Nephron progenitor cell (in vitro differentiated cells): Measurements from ENCODE around the gene NPM1.
A peak's percentile ranks its signal among the peaks of the same experiment; 100 is the strongest.
"Not testable (repeated sequence)": the region's sequence is repeated elsewhere in the genome, so short reads cannot be mapped to it uniquely, and the experiment has no call there.

Experiments
- DNase-seq: peaks from one replicate; pipeline ENCODE4 v3.0.0; 2021
- H3K27ac Mint-ChIP-seq: 2 replicates; pipeline ENCODE4 v1.8.0; 2021; ENCODE audit warnings: mild to moderate bottlenecking, moderate library complexity, mixed read lengths
- H3K27me3 Mint-ChIP-seq: 2 replicates; pipeline ENCODE4 v1.8.0; 2021; ENCODE audit warnings: mild to moderate bottlenecking, low read depth, mixed read lengths; ENCODE audit not compliant: poor library complexity
- H3K36me3 Mint-ChIP-seq: 2 replicates; pipeline ENCODE4 v1.8.0; 2021; ENCODE audit warnings: low read depth, mixed read lengths
- H3K4me1 Mint-ChIP-seq: 2 replicates; pipeline ENCODE4 v1.8.0; 2021; ENCODE audit warnings: mixed read lengths
- H3K4me3 Mint-ChIP-seq: 2 replicates; pipeline ENCODE4 v1.8.0; 2021; ENCODE audit warnings: mild to moderate bottlenecking, moderate library complexity, mixed read lengths
- H3K9me3 Mint-ChIP-seq: 2 replicates; pipeline ENCODE4 v1.8.0; 2021; ENCODE audit warnings: mild to moderate bottlenecking, moderate library complexity, mixed read lengths
- TF ChIP-seq, protein P1 (sequence below): fragments of 200-600 bp; sonication (generic); IDR thresholded peaks from 2 replicates; pipeline ENCODE4 v1.5.0; 2021; ENCODE audit warnings: antibody characterized with exemption

Gene NPM1

DNA sequence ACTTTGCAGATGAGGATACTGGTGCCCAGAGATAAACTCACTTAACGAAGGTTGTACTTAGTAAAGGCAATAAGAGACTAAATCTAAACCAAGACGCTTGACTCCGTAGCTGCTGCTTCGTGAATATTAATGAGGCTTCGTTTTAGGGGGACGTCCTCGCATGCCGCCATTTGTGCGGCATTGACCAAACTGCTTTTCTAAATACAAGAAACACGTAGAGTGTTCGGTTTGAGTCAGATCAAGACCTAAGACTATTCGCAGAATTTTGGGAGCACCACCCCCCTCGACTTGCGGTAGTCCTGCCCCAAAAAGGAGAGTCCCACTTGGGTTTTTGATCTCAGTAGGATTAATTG, 1.1 kb downstream of the NPM1 start:
- Mint-ChIP-seq H3K36me3 (peaks cover 49% of the 10 kb centered on the region), H3K27me3 (peaks cover 9% of the 10 kb centered on the region), H3K4me3 (peak overlapping the region; percentile 98), H3K9me3 (no peaks in the 10 kb centered on the region), H3K27ac (peak overlapping the region; percentile 99), H3K4me1 (peaks cover 54% of the 10 kb centered on the region)
- TF ChIP-seq, protein P1, sequence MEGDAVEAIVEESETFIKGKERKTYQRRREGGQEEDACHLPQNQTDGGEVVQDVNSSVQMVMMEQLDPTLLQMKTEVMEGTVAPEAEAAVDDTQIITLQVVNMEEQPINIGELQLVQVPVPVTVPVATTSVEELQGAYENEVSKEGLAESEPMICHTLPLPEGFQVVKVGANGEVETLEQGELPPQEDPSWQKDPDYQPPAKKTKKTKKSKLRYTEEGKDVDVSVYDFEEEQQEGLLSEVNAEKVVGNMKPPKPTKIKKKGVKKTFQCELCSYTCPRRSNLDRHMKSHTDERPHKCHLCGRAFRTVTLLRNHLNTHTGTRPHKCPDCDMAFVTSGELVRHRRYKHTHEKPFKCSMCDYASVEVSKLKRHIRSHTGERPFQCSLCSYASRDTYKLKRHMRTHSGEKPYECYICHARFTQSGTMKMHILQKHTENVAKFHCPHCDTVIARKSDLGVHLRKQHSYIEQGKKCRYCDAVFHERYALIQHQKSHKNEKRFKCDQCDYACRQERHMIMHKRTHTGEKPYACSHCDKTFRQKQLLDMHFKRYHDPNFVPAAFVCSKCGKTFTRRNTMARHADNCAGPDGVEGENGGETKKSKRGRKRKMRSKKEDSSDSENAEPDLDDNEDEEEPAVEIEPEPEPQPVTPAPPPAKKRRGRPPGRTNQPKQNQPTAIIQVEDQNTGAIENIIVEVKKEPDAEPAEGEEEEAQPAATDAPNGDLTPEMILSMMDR: no peak
- DNase-seq: peak; percentile 6

DNA sequence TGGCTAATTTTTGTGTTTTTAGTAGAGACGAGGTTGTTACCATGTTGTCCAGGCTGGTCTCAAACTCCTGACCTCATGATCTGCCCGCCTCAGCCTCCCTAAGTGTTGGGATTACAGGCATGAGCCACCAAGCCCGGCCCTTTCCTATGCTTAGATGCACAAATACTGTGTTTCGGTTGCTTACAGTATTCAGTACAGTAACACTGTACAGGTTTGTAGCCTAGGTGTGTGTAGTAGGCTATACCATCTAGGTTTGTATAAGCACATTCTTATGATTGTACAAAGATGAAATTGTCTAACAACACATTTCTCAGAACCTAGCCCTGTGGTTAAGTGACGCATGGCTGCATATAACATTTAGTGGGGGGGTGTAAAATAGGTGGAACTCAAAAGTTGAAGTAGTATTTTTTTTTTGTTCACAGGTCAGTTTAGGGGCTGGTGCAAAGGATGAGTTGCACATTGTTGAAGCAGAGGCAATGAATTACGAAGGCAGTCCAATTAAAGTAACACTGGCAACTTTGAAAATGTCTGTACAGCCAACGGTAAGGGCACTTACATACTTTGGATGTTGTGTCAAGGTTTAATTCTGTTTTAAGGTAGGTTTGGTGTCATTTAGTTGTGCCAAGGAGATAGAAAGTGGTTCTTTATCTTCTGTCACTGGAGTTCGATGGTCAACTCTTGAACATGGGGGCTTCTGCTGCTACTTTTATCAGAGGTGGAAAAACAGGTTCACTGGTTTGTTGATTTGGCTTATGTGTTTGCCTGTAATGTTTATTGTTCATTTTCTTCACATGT, 3.4 kb downstream of the NPM1 start:
- Mint-ChIP-seq H3K27me3 (no peaks in the 10 kb centered on the region), H3K4me1 (peaks cover 54% of the 10 kb centered on the region), H3K36me3 (peaks cover 72% of the 10 kb centered on the region), H3K9me3 (no peaks in the 10 kb centered on the region), H3K27ac (peak overlapping the region; percentile 87), H3K4me3 (peak overlapping the region; percentile 98)
- TF ChIP-seq, protein P1: no peak
- DNase-seq: no peak

DNA sequence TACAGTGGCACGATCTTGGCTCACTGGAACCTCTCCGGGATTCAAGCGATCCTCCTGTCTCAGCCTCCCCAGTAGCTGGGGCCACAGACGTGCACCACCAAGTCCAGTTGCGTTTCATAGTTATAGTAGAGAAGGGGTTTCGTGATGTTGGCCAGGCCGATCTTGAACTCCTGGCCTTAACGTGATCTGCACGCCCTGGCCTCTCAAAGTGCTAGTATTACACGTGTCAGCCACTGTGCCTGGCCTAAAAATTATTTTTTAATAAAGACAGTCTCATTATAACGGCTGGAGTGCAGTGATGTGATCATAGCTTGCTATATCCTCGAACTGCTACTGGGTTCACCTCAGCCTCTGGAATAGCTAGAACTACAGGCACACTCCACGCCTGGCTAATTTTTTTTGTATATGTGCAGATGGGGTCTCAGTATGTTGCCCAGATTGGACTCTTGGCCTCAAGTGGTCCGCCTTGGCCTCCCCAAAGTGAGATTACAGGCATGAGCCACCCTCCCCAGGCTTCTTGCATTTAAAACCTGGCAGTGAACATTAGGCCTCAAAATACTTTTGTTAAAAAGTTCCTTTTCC, 4.4 kb downstream of the NPM1 start:
- DNase-seq: no peak
- peaks cover 82% of the 10 kb centered on the region for H3K36me3 Mint-ChIP-seq
- peak overlapping the region; percentile 30 for H3K27ac Mint-ChIP-seq
- H3K9me3 Mint-ChIP-seq: no peaks in the 10 kb centered on the region
- TF ChIP-seq, protein P1: no peak
- no peaks in the 10 kb centered on the region for H3K27me3 Mint-ChIP-seq
- H3K4me1 Mint-ChIP-seq: peaks cover 49% of the 10 kb centered on the region
- H3K4me3 Mint-ChIP-seq: no peak overlapping the region

DNA sequence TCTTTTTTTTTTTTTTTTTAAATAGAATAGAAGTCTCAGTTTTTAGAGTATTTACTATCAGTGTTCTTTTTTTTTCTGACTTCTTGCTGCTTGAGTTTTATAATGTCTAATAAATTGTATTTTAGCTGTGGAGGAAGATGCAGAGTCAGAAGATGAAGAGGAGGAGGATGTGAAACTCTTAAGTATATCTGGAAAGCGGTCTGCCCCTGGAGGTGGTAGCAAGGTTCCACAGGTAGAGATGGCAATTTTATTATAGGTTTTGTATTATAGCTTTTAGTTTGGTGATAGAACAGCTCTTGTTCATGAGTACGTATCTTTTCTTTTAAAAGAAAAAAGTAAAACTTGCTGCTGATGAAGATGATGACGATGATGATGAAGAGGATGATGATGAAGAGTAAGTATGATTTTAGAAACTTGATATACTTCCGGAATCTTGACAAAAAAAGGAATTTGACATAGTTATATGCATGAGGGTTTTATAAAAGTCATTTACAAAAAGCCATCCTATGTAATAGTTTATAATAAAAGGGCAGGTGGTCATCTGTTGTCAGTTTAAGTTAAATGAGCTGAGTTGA, 5.0 kb downstream of the NPM1 start:
- peaks cover 4% of the 10 kb centered on the region for H3K27me3 Mint-ChIP-seq
- no peaks in the 10 kb centered on the region for H3K9me3 Mint-ChIP-seq
- H3K4me3 Mint-ChIP-seq: peak overlapping the region; percentile 17
- TF ChIP-seq, protein P1: no peak
- H3K27ac Mint-ChIP-seq: peak overlapping the region; percentile 30
- H3K36me3 Mint-ChIP-seq: peaks cover 88% of the 10 kb centered on the region
- peaks cover 46% of the 10 kb centered on the region for H3K4me1 Mint-ChIP-seq
- no peak for DNase-seq

DNA sequence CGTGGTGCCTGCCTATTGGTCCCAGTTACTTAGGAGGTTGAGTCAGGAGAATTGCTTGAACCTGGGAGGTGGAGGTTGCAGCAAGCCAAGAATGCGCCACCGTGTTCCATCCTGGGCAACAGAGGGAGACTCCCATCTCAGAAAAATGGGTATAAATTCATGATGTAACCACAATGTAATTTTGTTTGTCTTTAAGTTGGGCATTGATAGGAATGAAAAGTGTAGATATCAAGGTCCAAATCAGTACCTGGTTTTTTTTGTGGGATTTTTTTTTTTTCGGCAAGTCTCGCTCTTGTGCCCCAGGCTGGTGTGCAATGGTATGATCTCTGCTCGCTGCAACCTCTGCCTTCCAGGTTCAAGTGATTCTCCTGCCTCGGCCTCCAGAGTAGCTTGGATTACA, 7.4 kb downstream of the NPM1 start:
- H3K4me3 Mint-ChIP-seq: no peak overlapping the region
- peaks cover 97% of the 10 kb centered on the region for H3K36me3 Mint-ChIP-seq
- peaks cover 5% of the 10 kb centered on the region for H3K27me3 Mint-ChIP-seq
- TF ChIP-seq, protein P1: no peak
- no peak for DNase-seq
- no peak overlapping the region for H3K27ac Mint-ChIP-seq
- peaks cover 29% of the 10 kb centered on the region for H3K4me1 Mint-ChIP-seq
- peaks cover 17% of the 10 kb centered on the region for H3K9me3 Mint-ChIP-seq

DNA sequence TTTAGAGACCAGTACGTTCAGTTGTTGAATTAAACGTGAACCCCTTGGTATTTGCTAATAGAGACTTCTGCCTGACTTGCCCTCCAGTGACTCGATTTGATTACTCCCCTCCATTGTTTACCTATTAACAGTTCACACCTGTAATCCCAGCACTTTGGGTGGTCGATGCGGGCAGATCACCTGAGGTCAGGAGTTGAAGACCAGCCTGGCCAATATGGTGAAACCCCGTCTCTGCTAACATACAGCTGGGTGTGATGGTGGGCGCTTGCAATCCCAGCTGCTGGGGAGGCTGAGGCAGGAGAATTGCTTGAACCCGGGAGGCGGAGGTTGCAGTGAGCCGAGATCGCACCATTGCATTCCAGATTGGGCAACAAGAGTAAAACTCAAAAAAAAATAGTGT, 8.9 kb downstream of the NPM1 start:
- H3K36me3 Mint-ChIP-seq: peaks cover 100% of the 10 kb centered on the region
- H3K27me3 Mint-ChIP-seq, H3K27ac Mint-ChIP-seq, H3K4me3 Mint-ChIP-seq, DNase-seq: not testable (repeated sequence)
- H3K9me3 Mint-ChIP-seq: peaks cover 32% of the 10 kb centered on the region
- H3K4me1 Mint-ChIP-seq: peaks cover 14% of the 10 kb centered on the region
